Neural progenitor cell (in vitro differentiated cells): ENCODE data around the gene PARP8.

Experiments
- CTCF ChIP-seq: fragments of 200-600 bp; sonication (generic); IDR thresholded peaks from 2 replicates; pipeline ENCODE4 v1.5.1; 2017; ENCODE audit warnings: antibody characterized with exemption, mild to moderate bottlenecking
- EZH2 ChIP-seq: fragments of 200-600 bp; sonication (generic); IDR thresholded peaks from 2 replicates; pipeline ENCODE4 v1.6.1; 2017; ENCODE audit warnings: antibody characterized with exemption, mild to moderate bottlenecking, moderate library complexity

GRCh38 chr5:50655810-50656205, 10.6 kb upstream of the PARP8 start:
- TF ChIP-seq CTCF (no peak), EZH2 (no peak)
